ENCODE results near the gene MYLK2. TPM values are rescaled to one million over a fixed set of nuclear protein-coding genes. Genes with fewer than 3 reads are reported as not detected.

MYLK2 gene
- 1.4 and 2.7 TPM in 2 replicates for total RNA-seq

DNA sequence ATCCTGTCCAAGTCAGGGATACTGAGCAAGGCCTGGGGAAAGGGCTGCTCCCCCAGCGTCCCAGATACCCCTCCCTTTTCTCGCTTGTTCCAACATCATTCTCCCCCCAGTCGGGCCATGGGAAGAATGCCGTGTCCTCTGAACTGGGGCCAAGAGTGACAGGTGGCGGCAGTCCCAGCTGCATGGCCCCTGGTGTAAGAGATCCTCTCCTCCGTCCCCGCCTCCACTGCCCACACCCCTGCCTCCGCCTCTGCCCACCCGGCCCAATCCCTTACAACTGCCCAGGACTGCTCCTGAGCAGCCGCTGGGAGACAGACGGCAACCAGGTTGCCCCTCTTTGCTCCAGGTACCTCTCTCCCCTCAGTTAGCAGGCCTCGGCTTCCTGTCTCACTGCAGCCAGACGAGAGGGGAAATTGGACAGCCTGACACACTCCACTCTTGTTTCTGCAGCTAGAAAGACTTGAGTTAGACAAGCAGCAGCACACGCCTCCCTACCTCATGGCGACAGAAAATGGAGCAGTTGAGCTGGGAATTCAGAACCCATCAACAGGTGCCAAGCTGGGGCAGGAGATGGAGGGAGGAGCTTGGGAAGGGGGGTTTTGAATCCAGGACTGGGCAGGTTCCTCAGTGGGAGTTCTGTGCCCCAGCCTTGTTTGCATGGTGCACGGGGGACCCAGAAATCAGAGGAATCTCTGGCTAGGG, at the start of gene MYLK2:
Gene MYLK2 (plus strand): TSS at position 274 of the 702 bp plus-strand sequence. CDS start 225 bp downstream, at position 499.

DNA sequence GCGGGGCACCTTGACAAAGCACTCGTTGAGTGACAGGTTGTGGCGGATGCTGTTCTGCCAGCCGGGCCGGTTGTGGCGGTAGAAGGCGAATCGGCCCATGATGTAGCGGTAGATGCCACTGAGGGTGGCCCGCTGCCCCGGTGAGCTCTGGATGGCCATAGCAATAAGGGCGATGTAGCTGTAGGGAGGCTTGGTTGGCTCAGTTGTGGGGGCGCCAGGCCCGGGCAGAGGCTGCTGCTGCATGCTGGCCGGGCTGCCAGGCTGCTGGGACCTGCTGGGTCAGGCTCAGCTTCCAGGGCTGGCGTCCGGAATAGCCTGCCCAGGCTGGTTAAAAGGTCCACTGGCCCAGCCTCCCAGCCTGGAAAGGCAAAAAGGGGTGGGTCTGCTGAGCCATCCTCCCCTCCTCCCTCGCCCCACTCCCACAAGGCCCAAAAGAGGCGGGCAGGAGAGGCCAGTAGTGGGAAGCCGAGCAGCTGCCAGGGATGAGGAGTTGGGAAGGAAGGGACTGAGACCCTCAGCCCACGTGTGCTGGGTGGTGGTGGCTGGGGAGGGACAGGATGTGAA, 26.2 kb downstream of the MYLK2 start, which contains the start of gene FOXS1:
Gene FOXS1 (minus strand): TSS at position 305 of the 564 bp plus-strand sequence. CDS start 62 bp downstream, at position 243.

DNA sequence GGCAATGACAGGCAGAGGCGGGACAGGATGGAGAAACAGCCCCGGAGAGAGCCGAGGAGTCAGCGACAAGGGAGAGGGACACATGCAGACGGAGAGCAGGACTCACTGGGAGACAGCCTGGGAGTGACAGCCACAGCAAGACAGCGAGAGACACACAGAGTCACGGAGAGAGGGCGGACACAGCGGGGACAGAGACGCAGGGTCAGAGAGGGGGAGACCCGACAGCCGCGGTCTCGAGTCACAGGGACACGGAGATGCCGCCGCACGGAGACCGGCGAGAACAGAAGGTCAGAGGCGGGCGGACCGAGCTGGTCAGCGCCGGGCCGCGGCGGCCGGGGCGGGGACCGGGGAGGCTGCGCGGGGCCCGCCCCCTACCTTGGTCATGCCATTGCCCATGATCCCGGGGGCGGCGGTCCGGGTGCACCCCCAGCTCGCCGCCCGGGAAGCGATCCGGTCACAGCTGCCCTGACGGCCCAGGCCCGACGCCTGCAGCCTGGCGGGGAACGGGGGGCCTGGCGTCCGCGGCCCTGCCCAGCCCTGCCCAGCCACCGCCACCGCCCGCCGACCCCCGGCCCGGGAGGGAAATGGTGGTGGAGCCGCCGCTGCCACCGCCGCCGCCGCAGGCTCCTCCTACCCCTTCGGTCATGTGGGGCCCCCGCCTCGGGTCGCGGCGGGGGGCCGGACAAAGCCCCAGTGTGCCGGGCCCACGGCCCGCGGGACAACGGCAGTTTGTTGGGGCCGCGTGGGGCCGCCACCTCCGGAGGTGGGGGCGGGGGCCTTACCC, 51.0 kb downstream of the MYLK2 start, which contains the start of the genes DUSP15 and TTLL9:
Gene DUSP15 (minus strand): TSS at position 586 of the 784 bp plus-strand sequence. CDS start 190 bp downstream, at position 396.
Gene TTLL9 (plus strand): TSS at position 693 of the 784 bp plus-strand sequence. CDS start 493 bp downstream, outside the sequence.

Other genes with a start within 250 kb of the MYLK2 start
- gene ID1, start 214.1 kb upstream of the MYLK2 start, total RNA-seq: 965 and 1,004 TPM in 2 replicates
- gene COX4I2, start 181.4 kb upstream of the MYLK2 start, total RNA-seq: not detected in 2 replicates
- 213 and 225 TPM in 2 replicates for gene BCL2L1, start 96.5 kb upstream of the MYLK2 start, total RNA-seq
- gene TPX2, start 80.1 kb upstream of the MYLK2 start, total RNA-seq: 106 and 111 TPM in 2 replicates
- not detected in 2 replicates for gene FOXS1, start 26.2 kb downstream of the MYLK2 start, total RNA-seq
- gene DUSP15, start 51.2 kb downstream of the MYLK2 start, total RNA-seq: 0.44 TPM in 1 of 2 replicates, not detected in the other
- not detected in 2 replicates for gene TTLL9, start 51.3 kb downstream of the MYLK2 start, total RNA-seq
- gene PDRG1, start 132.7 kb downstream of the MYLK2 start, total RNA-seq: 10.6 and 11.4 TPM in 2 replicates
- gene XKR7, start 148.8 kb downstream of the MYLK2 start, total RNA-seq: not detected in 2 replicates
- 12.3 and 13.9 TPM in 2 replicates for gene CCM2L, start 191.1 kb downstream of the MYLK2 start, total RNA-seq
- gene HCK, start 232.9 kb downstream of the MYLK2 start, total RNA-seq: not detected in 2 replicates